ENCODE measurements around the gene TF. TPM values are rescaled to one million over a fixed set of nuclear protein-coding genes. Genes with fewer than 3 reads are reported as not detected.

The TF gene
- total and polyA plus RNA-seq, 4 donors: 5,045 to 9,659 (median 6,266) TPM

GRCh38 chr3:133812872-133813271 is 66.7 kb downstream of the TF start:
- no peak for DNase-seq (ENCODE audit: low spot score)
- TF ChIP-seq GABPA (IDR thresholded peaks at IDR 0.05 in 1 of 2, conservative IDR thresholded peaks at IDR 0.05 in 1 of 2) (no peak), YY1 (IDR thresholded peaks at IDR 0.05) (no peak), NR2F2 (IDR thresholded peaks at IDR 0.05) (no peak), FOXA1 (IDR thresholded peaks at IDR 0.05) (no peak), RAD21 (IDR thresholded peaks at IDR 0.05) (no peak), ZBTB33 (IDR thresholded peaks at IDR 0.05) (no peak), CTCF (IDR thresholded peaks at IDR 0.05; ENCODE audit: low read depth, low read length, missing input control) (no peak), FOXA2 (IDR thresholded peaks at IDR 0.05) (no peak), HNF4G (IDR thresholded peaks at IDR 0.05) (no peak), REST (IDR thresholded peaks at IDR 0.05) (no peak), MAX (IDR thresholded peaks at IDR 0.05) (no peak), SP1 (IDR thresholded peaks at IDR 0.05) (no peak), JUND (IDR thresholded peaks at IDR 0.05) (no peak), RXRA (IDR thresholded peaks at IDR 0.05) (no peak), TAF1 (conservative IDR thresholded peaks at IDR 0.05) (no peak), HNF4A (conservative IDR thresholded peaks at IDR 0.05) (no peak), EGR1 (IDR thresholded peaks at IDR 0.05; ENCODE audit: low read depth in 2 of 2) (no peak), ATF3 (IDR thresholded peaks at IDR 0.05) (no peak)
- H3K27ac ChIP-seq (ENCODE audit: low read depth in 1 of 2, low read length in 2 of 2): no peak overlapping the region
- H3K36me3 ChIP-seq (ENCODE audit: control insufficient read depth in 4 of 4, insufficient read depth in 3 of 4, low read depth in 1 of 4, low read length in 3 of 4): peaks cover 0 to 49% (median 44%) of the 10 kb centered on the region in 4 donors
- no peaks in the 10 kb centered on the region for H3K9me3 ChIP-seq (ENCODE audit: control insufficient read depth in 4 of 4, low read length in 3 of 4)
- H3K9ac ChIP-seq (ENCODE audit: low read depth in 1 of 2, low read length in 2 of 2): no peak overlapping the region
- no peaks in the 10 kb centered on the region for H3K27me3 ChIP-seq (ENCODE audit: control insufficient read depth in 4 of 4, insufficient read depth in 4 of 4, low read length in 3 of 4)
- WGBS: 97% methylated on average over 1 of the region's 1 CpG
- no peaks in the 10 kb centered on the region for H3K4me1 ChIP-seq (ENCODE audit: control insufficient read depth in 4 of 4, insufficient read depth in 4 of 4, low read length in 3 of 4)
- H3K4me3 ChIP-seq (ENCODE audit: low read depth in 1 of 3, low read length in 3 of 3): no peak overlapping the region
